ENCODE measurements around the gene INPPL1. TPM values are rescaled to one million over a fixed set of nuclear protein-coding genes. Genes with fewer than 3 reads are reported as not detected.
"Not testable (repeated sequence)": the region's sequence is repeated elsewhere in the genome, so short reads cannot be mapped to it uniquely, and the experiment has no call there.

The INPPL1 gene
- total RNA-seq, 4 donors from 2014 or later, result 47.6 to 65.1 (median 57.6) TPM

DNA sequence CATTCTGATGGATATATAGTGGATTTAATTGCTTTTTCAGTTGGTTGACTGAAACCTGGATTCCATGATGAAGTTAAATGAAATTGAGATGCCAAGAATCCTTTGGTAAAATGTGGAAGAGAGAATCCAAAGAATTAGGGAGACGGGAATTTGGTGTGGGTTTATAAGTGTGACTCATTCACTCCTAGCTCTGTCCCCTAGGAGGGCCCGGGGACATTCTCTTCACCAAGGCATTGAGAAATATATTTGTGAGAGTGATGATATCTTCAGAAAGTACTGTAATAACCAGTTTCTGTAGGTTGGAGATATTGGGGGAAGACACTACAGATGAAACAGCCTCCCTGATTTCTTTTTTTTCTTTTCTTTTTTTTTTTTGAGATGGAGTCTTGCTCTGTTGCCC, 33.0 kb downstream of the INPPL1 start:
- TF ChIP-seq, protein P1, sequence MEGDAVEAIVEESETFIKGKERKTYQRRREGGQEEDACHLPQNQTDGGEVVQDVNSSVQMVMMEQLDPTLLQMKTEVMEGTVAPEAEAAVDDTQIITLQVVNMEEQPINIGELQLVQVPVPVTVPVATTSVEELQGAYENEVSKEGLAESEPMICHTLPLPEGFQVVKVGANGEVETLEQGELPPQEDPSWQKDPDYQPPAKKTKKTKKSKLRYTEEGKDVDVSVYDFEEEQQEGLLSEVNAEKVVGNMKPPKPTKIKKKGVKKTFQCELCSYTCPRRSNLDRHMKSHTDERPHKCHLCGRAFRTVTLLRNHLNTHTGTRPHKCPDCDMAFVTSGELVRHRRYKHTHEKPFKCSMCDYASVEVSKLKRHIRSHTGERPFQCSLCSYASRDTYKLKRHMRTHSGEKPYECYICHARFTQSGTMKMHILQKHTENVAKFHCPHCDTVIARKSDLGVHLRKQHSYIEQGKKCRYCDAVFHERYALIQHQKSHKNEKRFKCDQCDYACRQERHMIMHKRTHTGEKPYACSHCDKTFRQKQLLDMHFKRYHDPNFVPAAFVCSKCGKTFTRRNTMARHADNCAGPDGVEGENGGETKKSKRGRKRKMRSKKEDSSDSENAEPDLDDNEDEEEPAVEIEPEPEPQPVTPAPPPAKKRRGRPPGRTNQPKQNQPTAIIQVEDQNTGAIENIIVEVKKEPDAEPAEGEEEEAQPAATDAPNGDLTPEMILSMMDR (IDR thresholded peaks at IDR 0.05), result no peak
- no peak for DNase-seq (ENCODE audit: low spot score)
- ATAC-seq (ENCODE audit: low FRiP score), result no peak

DNA sequence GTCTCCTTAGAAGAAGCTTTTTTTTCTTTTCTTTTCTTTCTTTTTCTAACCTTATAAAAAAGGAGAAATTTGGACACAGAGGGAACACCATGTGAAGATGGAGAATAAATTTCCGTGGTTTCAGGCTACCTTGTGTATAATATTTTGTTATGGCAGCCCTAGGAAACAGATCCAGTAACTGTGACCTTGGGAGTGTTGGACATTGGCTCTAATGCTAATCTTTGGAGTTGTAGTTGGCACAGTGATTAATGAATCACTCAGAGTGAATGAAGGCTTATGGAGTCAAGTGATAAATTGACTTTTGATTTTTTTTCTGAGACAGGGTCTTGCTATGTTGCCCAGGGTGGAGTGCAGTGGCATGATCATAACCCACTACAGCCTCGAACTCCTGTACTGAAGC, 34.9 kb downstream of the INPPL1 start:
- TF ChIP-seq, protein P1 (IDR thresholded peaks at IDR 0.05), result no peak

DNA sequence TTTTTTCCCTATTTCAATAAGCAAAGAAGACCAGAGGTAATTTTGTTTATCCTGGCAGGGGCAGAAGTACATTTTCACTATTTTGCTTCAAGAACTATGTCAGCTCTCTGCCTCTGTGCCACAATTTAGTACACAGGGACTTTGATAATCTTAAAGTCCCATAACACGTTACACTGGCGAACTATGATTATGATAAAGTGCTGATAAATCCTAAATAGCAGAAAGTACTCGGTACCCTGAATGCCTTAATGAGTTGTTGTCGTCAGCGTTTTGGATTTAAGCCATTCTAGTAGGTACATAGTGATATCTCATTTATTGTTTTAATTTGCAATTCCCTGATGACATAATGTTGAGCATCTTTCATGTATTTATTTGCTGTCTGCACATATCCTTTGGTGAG, 36.0 kb downstream of the INPPL1 start:
- DNase-seq (ENCODE audit: low spot score) (no peak), ATAC-seq (ENCODE audit: low FRiP score) (no peak)
- TF ChIP-seq, protein P1 (IDR thresholded peaks at IDR 0.05), result no peak

More for the DNA sequence above, 34.9 kb downstream of the INPPL1 start:
- no peak for ATAC-seq (ENCODE audit: low FRiP score)
- DNase-seq (ENCODE audit: low spot score), result no peak

DNA sequence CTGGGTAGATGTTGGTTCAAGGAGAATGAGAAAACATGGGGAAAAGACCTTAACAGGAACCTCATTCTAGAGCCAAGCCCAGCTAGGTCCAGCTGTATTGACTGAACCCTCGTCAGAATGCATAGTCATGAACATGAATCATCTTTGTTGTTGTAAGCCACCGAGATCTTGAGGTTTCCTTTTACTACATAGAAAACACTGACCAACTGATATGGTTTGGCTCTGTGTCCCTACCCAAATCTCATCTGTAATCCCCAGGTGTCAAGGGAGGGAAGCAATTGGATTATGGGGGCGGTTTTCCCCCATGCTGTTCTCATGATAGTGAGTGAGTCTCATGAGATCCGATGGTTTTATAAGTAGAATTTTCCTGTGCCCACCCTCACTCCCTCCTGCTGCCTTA, 38.8 kb downstream of the INPPL1 start:
- DNase-seq (ENCODE audit: low spot score), result no peak
- no peak for ATAC-seq (ENCODE audit: low FRiP score)
- TF ChIP-seq, protein P1 (IDR thresholded peaks at IDR 0.05), result no peak

DNA sequence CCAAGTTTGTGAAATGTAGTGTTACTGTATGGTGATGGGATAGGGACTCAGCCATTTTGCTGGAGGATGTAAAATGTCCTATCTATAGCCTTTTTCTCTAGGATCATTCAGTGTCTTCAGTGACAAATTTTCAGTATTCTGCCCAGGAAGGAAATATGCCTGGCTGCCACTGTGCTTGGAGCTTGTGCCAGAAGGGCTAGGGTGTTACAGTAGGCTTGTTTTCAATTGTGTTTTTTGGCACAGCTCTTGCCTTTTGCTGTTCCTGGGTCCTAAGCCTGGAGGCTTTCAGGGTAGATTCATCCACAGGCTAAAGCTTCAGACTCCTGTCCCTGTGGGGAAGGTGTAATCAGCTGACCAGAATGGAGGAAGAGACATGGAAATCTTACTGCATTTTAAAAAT, 41.4 kb downstream of the INPPL1 start:
- DNase-seq (ENCODE audit: low spot score) (no peak), ATAC-seq (ENCODE audit: low FRiP score) (no peak)
- TF ChIP-seq, protein P1 (IDR thresholded peaks at IDR 0.05), result no peak

DNA sequence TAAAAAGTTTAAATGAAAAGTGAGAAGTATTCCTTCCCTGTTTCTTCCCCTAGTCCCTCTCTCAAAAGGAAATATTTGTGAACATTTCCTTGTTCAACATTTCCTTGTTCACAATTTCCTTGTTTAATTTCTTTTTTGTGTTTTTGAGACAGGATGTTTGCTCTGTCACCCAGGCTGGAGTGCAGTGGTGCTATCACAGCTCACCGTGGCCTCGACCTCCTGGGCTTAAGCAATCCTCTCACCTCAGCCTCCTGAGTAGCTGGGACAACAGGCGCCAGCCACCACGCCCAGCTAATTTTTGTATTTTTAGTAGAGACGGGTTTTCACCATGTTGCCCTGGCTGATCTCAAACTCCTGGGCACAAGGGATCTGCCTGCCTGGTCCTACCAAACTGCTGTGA, 42.4 kb downstream of the INPPL1 start:
- ATAC-seq (ENCODE audit: low FRiP score); DNase-seq (ENCODE audit: low spot score): not testable (repeated sequence)

DNA sequence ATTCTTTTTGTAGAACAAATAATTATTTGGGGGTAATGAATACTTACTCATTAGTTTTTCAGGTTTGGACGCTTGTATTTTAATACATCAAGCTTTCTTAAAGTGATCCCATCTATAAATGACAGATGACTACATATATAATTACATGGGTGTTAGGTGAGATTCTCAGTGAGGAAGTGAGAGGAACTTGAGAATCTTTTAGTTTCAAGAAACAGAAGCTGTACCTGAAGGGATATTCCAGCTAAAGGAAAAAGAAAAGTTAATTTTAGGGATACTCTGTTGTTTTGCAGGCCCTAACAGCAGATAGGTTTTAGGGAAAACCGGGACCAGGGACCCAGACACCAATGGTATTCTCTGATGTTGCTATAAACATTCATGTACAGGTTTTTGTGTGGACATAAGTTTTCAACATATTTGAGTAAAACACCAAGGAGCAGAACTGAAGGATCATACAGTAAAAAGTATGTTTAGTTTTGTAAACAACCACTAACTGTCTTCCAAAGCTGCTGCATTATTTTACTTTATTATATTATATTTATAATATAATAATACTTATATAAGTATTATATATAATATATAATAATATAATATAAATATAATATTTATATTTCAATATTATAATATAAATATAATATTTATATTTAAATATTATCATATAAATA, 43.5 kb downstream of the INPPL1 start:
- DNase-seq (ENCODE audit: low spot score) (no peak), ATAC-seq (ENCODE audit: low FRiP score) (no peak)
- TF ChIP-seq, protein P1 (IDR thresholded peaks at IDR 0.05), result no peak
